GM12865 (cell line): ENCODE data around the gene CPLX4.
A peak's percentile ranks its signal among the peaks of the same experiment; 100 is the strongest.

Source experiments
- DNase-seq: peaks from one replicate; pipeline ENCODE4 v3.0.0; 2010; ENCODE audit warnings: low read depth
- H3K4me3 ChIP-seq: 2 replicates; pipeline ENCODE4 v1.5.1; 2011; ENCODE audit warnings: mild to moderate bottlenecking, low read depth, low read length, control low read depth
- TF ChIP-seq, protein P1 (sequence below): IDR thresholded peaks from 2 replicates; pipeline ENCODE4 v1.5.1; 2011; ENCODE audit warnings: low read length, control low read depth, low read depth, inconsistent platforms; ENCODE audit not compliant: insufficient read depth; ENCODE audit errors: missing control alignments

CPLX4 gene

DNA sequence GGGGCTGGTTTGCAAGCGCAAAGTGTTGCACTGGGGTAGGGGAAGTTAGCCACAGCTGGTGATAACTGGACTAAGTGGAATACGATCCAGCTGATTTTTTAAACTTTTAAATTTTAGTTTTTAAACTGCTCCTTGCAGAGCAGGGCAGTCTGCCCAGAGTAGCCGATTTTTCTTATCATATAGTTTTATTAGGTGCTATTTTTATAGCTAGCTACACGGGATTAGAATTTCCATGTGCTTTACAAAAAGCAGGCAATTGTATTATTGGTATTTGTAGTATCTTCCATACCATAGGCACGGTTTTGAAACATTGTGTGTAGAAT is 9.6 kb downstream of the CPLX4 start:
- no peak overlapping the region for H3K4me3 ChIP-seq
- TF ChIP-seq, protein P1, sequence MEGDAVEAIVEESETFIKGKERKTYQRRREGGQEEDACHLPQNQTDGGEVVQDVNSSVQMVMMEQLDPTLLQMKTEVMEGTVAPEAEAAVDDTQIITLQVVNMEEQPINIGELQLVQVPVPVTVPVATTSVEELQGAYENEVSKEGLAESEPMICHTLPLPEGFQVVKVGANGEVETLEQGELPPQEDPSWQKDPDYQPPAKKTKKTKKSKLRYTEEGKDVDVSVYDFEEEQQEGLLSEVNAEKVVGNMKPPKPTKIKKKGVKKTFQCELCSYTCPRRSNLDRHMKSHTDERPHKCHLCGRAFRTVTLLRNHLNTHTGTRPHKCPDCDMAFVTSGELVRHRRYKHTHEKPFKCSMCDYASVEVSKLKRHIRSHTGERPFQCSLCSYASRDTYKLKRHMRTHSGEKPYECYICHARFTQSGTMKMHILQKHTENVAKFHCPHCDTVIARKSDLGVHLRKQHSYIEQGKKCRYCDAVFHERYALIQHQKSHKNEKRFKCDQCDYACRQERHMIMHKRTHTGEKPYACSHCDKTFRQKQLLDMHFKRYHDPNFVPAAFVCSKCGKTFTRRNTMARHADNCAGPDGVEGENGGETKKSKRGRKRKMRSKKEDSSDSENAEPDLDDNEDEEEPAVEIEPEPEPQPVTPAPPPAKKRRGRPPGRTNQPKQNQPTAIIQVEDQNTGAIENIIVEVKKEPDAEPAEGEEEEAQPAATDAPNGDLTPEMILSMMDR: no peak
- no peak for DNase-seq

GRCh38 chr18:59308248-59308937 is 10.1 kb downstream of the CPLX4 start:
- TF ChIP-seq, protein P1: peak; percentile 73
- no peak overlapping the region for H3K4me3 ChIP-seq
- peak; percentile 53 for DNase-seq

- no peak overlapping the region for H3K4me3 ChIP-seq
- DNase-seq: no peak
- TF ChIP-seq, protein P1: no peak
Measured at GRCh38 chr18:59306640-59307039, 11.8 kb downstream of the CPLX4 start.

- no peak overlapping the region for H3K4me3 ChIP-seq
- no peak for DNase-seq
- TF ChIP-seq, protein P1: no peak
Measured at GRCh38 chr18:59305295-59305694, 13.2 kb downstream of the CPLX4 start.

- H3K4me3 ChIP-seq: no peak overlapping the region
- DNase-seq: no peak
- TF ChIP-seq, protein P1: no peak
Measured at GRCh38 chr18:59303656-59304195, 14.7 kb downstream of the CPLX4 start.

DNA sequence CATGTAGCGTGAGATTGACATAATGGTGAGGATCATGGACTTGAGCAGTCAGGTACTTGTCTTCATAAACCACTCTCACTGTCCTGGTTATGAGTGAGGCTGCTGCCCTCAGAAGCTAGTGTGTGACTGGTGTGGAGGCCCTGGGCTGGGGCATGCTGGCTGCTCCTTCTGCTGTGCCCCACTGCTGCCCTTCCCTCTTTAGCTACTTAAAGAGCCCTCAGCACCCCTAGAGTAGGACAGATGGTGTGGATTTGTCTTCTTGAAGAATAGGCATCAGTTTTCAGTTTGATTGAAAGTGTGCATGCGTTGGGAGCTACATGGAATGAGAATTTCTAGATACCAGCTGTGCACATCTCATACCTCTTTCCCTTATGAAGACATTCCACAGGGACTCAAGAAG is 15.4 kb downstream of the CPLX4 start:
- no peak overlapping the region for H3K4me3 ChIP-seq
- TF ChIP-seq, protein P1: no peak
- DNase-seq: no peak

- no peak overlapping the region for H3K4me3 ChIP-seq
- TF ChIP-seq, protein P1: no peak
- no peak for DNase-seq
Measured at GRCh38 chr18:59301929-59302328, 16.5 kb downstream of the CPLX4 start.
